Measurements from ENCODE around the gene SCAF8.

SCAF8 gene

GRCh38 chr6:154872542-154873114, 139.4 kb downstream of the SCAF8 start:
- Histone ChIP-seq H4K20me1 (ENCODE audit: low read depth, low read length) (no peaks in the 10 kb centered on the region), H3K36me3 (ENCODE audit: low read length) (no peaks in the 10 kb centered on the region), H3K9me3 (ENCODE audit: insufficient read depth, low read length) (no peaks in the 10 kb centered on the region), H3K9ac (ENCODE audit: low read length) (no peak overlapping the region), H3K4me2 (ENCODE audit: low read depth, low read length, poor library complexity, severe bottlenecking) (no peak overlapping the region), H3K27me3 (ENCODE audit: low read length) (no peaks in the 10 kb centered on the region), H3F3A (ENCODE audit: insufficient read depth) (no peaks in the 10 kb centered on the region; the same call in 1 of the 2 replicates), H3K27ac (ENCODE audit: low read depth, low read length) (no peak overlapping the region), H3K9me2 (replicated peaks; ENCODE audit: insufficient read depth, low read length) (no peaks in the 10 kb centered on the region), H3K79me2 (ENCODE audit: insufficient read depth, low read length) (no peaks in the 10 kb centered on the region; the same call in 1 of the 2 replicates), H2AFZ (ENCODE audit: low read depth, low read length, severe bottlenecking) (no peak overlapping the region), H3K4me3 (ENCODE audit: insufficient read depth, low read length, poor library complexity, severe bottlenecking) (no peak overlapping the region)
- TF ChIP-seq EZH2phosphoT487 (conservative IDR thresholded peaks at IDR 0.05; ENCODE audit: low read length) (no peak), CTCF (IDR thresholded peaks at IDR 0.05; ENCODE audit: insufficient read depth, low read length, poor library complexity, severe bottlenecking) (no peak)

- Histone ChIP-seq H3K4me3 (ENCODE audit: insufficient read depth, low read length, poor library complexity, severe bottlenecking) (no peak overlapping the region), H3K9ac (ENCODE audit: low read length) (no peak overlapping the region), H3K79me2 (ENCODE audit: insufficient read depth, low read length) (no peaks in the 10 kb centered on the region; the same call in 1 of the 2 replicates), H3K4me2 (ENCODE audit: low read depth, low read length, poor library complexity, severe bottlenecking) (no peak overlapping the region), H2AFZ (ENCODE audit: low read depth, low read length, severe bottlenecking) (no peak overlapping the region), H3K27ac (ENCODE audit: low read depth, low read length) (no peak overlapping the region), H4K20me1 (ENCODE audit: low read depth, low read length) (no peaks in the 10 kb centered on the region), H3K36me3 (ENCODE audit: low read length) (no peaks in the 10 kb centered on the region), H3K27me3 (ENCODE audit: low read length) (no peaks in the 10 kb centered on the region), H3K9me2 (replicated peaks; ENCODE audit: insufficient read depth, low read length) (no peaks in the 10 kb centered on the region), H3F3A (ENCODE audit: insufficient read depth) (no peaks in the 10 kb centered on the region), H3K9me3 (ENCODE audit: insufficient read depth, low read length) (no peaks in the 10 kb centered on the region)
- TF ChIP-seq CTCF (IDR thresholded peaks at IDR 0.05; ENCODE audit: insufficient read depth, low read length, poor library complexity, severe bottlenecking) (no peak), EZH2phosphoT487 (conservative IDR thresholded peaks at IDR 0.05; ENCODE audit: low read length) (no peak)
Observed at GRCh38 chr6:154873546-154873945, 140.3 kb downstream of the SCAF8 start.

- TF ChIP-seq EZH2phosphoT487 (conservative IDR thresholded peaks at IDR 0.05; ENCODE audit: low read length) (no peak), CTCF (IDR thresholded peaks at IDR 0.05; ENCODE audit: insufficient read depth, low read length, poor library complexity, severe bottlenecking) (no peak)
- Histone ChIP-seq H3F3A (ENCODE audit: insufficient read depth) (no peaks in the 10 kb centered on the region), H3K9me2 (replicated peaks; ENCODE audit: insufficient read depth, low read length) (no peaks in the 10 kb centered on the region), H2AFZ (ENCODE audit: low read depth, low read length, severe bottlenecking) (no peak overlapping the region), H3K4me3 (ENCODE audit: insufficient read depth, low read length, poor library complexity, severe bottlenecking) (no peak overlapping the region), H4K20me1 (ENCODE audit: low read depth, low read length) (no peaks in the 10 kb centered on the region), H3K79me2 (ENCODE audit: insufficient read depth, low read length) (no peaks in the 10 kb centered on the region), H3K4me2 (ENCODE audit: low read depth, low read length, poor library complexity, severe bottlenecking) (no peak overlapping the region), H3K9me3 (ENCODE audit: insufficient read depth, low read length) (no peaks in the 10 kb centered on the region), H3K9ac (ENCODE audit: low read length) (no peak overlapping the region), H3K36me3 (ENCODE audit: low read length) (no peaks in the 10 kb centered on the region), H3K27me3 (ENCODE audit: low read length) (no peaks in the 10 kb centered on the region), H3K27ac (ENCODE audit: low read depth, low read length) (no peak overlapping the region)
Observed at GRCh38 chr6:154874773-154875592, 141.8 kb downstream of the SCAF8 start.

Measured in SU-DHL-6 (cell line).